H1 (cell line): ENCODE results near the gene NUDT9. TPM values are rescaled to one million over a fixed set of nuclear protein-coding genes. Genes with fewer than 3 reads are reported as not detected.

Experiments
- CTCF ChIA-PET: fragments of 300-600 bp; sonication (Branson Sonifier 250); formaldehyde crosslinking; loops from one replicate; lab custom pipeline; 2021; ENCODE audit not compliant: partially characterized antibody; lab: Charles Lee
- POLR2A ChIA-PET: fragments of 300-600 bp; sonication (Branson Sonifier 250); formaldehyde crosslinking; loops from one replicate; lab custom pipeline; 2021; ENCODE audit warnings: inconsistent platforms; ENCODE audit not compliant: partially characterized antibody; lab: Charles Lee
- DNase-seq, 2 experiments: peaks; one replicate each; pipeline versions ENCODE4 v3.0.0 to v3.0.0-alpha.2; 2010 to 2022; ENCODE audit warnings: low spot score in 2 of 2, low read depth in 1 of 2, mixed read lengths in 1 of 2
- FAIRE-seq: peaks from 2 replicates; lab custom pipeline; 2011; peaks lifted over from hg19 to GRCh38; lab: Jason Lieb, UNC
- H2AFZ ChIP-seq: 2 replicates; pipeline ENCODE4 v1.8.1; 2012; ENCODE audit warnings: low read length, inconsistent platforms
- H2AK5ac ChIP-seq: 2 replicates; pipeline ENCODE4 v1.6.1; 2013; ENCODE audit warnings: low read depth, low read length
- H2BK120ac ChIP-seq: replicated peaks from 2 replicates; pipeline ENCODE3; 2013; ENCODE audit warnings: low read depth, low read length, inconsistent platforms
- H2BK12ac ChIP-seq: 2 replicates; pipeline ENCODE4 v1.6.1; 2013; ENCODE audit warnings: low read depth, low read length
- H2BK15ac ChIP-seq: 2 replicates; pipeline ENCODE4 v1.6.1; 2013; ENCODE audit warnings: low read length
- H2BK20ac ChIP-seq: 2 replicates; pipeline ENCODE4 v1.6.1; 2013; ENCODE audit warnings: low read length
- H2BK5ac ChIP-seq: 2 replicates; pipeline ENCODE4 v1.6.1; 2013; ENCODE audit warnings: low read depth, low read length
- H3K14ac ChIP-seq: 2 replicates; pipeline ENCODE4 v1.6.1; 2013; ENCODE audit warnings: inconsistent platforms; ENCODE audit not compliant: insufficient read length
- H3K18ac ChIP-seq: 2 replicates; pipeline ENCODE4 v1.6.1; 2013; ENCODE audit warnings: low read length; ENCODE audit errors: extremely low read depth
- H3K23ac ChIP-seq: 2 replicates; pipeline ENCODE4 v1.6.1; 2013; ENCODE audit warnings: inconsistent platforms; ENCODE audit not compliant: insufficient read length
- H3K23me2 ChIP-seq: 2 replicates; pipeline ENCODE4 v1.6.1; 2013; ENCODE audit warnings: low read depth, low read length
- H3K27ac ChIP-seq: 2 replicates; pipeline ENCODE4 v1.6.1; 2011; ENCODE audit warnings: low read depth, low read length, inconsistent platforms
- H3K27me3 ChIP-seq, 4 experiments: replicated peaks in 1 of 4; 1 replicate in 1 of 4; 2 replicates in 3 of 4; pipeline versions ENCODE4 v1.6.1 to v1.8.1; 2011 to 2013; ENCODE audit warnings: low read length in 3 of 4, mild to moderate bottlenecking in 3 of 4, inconsistent platforms in 2 of 4, mixed read lengths in 2 of 4, moderate library complexity in 1 of 4; ENCODE audit not compliant: control insufficient read depth in 3 of 4, insufficient read depth in 3 of 4; ENCODE audit errors: extremely low read depth in 1 of 4
- H3K36me3 ChIP-seq, 4 experiments: 2 replicates each; pipeline versions ENCODE4 v1.6.1 to v1.8.1; 2011 to 2013; ENCODE audit warnings: mild to moderate bottlenecking in 4 of 4, low read length in 3 of 4, moderate library complexity in 2 of 4, control low read depth in 1 of 4, inconsistent platforms in 1 of 4; ENCODE audit not compliant: insufficient read depth in 4 of 4, control insufficient read depth in 2 of 4
- H3K4ac ChIP-seq: replicated peaks from 2 replicates; pipeline ENCODE3; 2013; ENCODE audit warnings: low read length, low read depth, mixed read lengths, inconsistent platforms; ENCODE audit not compliant: insufficient read length
- H3K4me1 ChIP-seq, 4 experiments: replicated peaks in 1 of 4; 1 replicate in 1 of 4; 2 replicates in 3 of 4; pipeline versions ENCODE4 v1.6.1 to v1.8.1; 2011 to 2013; ENCODE audit warnings: low read length in 3 of 4, inconsistent platforms in 2 of 4, mixed read lengths in 1 of 4; ENCODE audit not compliant: insufficient read depth in 4 of 4, control insufficient read depth in 3 of 4
- H3K4me2 ChIP-seq, 2 experiments: 2 replicates each; pipeline versions ENCODE4 v1.6.1 to v1.8.1; 2011 to 2013; ENCODE audit warnings: low read depth in 2 of 2, low read length in 2 of 2, control low read depth in 1 of 2, inconsistent platforms in 1 of 2, mild to moderate bottlenecking in 1 of 2; ENCODE audit not compliant: insufficient read depth in 1 of 2
- H3K4me3 ChIP-seq, 4 experiments: fragments of 200-600, 300-600 bp in 1 of 4; sonication (generic), shearing (Covaris generic), sonication (Bioruptor Twin) in 1 of 4; 2 replicates each; pipeline versions ENCODE4 v1.5.1 to v1.8.1; 2011 to 2016; ENCODE audit warnings: low read length in 4 of 4, low read depth in 3 of 4, control low read depth in 2 of 4, inconsistent platforms in 2 of 4, mild to moderate bottlenecking in 2 of 4, mixed read lengths in 1 of 4, moderate library complexity in 1 of 4; ENCODE audit not compliant: insufficient read depth in 2 of 4; ENCODE audit errors: extremely low read depth in 1 of 4
- H3K56ac ChIP-seq: replicated peaks from 2 replicates; pipeline ENCODE3; 2013; ENCODE audit warnings: low read depth, mild to moderate bottlenecking, mixed read lengths, low read length, inconsistent platforms; ENCODE audit not compliant: insufficient read length
- H3K79me1 ChIP-seq: 2 replicates; pipeline ENCODE4 v1.6.1; 2013; ENCODE audit warnings: low read depth, low read length, control low read depth
- H3K79me2 ChIP-seq, 2 experiments: 2 replicates each; pipeline versions ENCODE4 v1.6.1 to v1.8.1; 2012 to 2013; ENCODE audit warnings: low read length in 2 of 2, mild to moderate bottlenecking in 2 of 2, inconsistent platforms in 1 of 2; ENCODE audit not compliant: insufficient read depth in 2 of 2, control insufficient read depth in 1 of 2
- H3K9ac ChIP-seq, 4 experiments: replicated peaks in 1 of 4; 1 replicate in 1 of 4; 2 replicates in 3 of 4; pipeline versions ENCODE4 v1.6.1 to v1.8.1; 2011 to 2013; ENCODE audit warnings: low read depth in 3 of 4, low read length in 3 of 4, control low read depth in 2 of 4, mild to moderate bottlenecking in 2 of 4, moderate library complexity in 2 of 4, inconsistent platforms in 1 of 4; ENCODE audit errors: extremely low read depth in 1 of 4
- H3K9me3 ChIP-seq, 2 experiments: 2 replicates each; pipeline versions ENCODE4 v1.6.1 to v1.8.1; 2012 to 2013; ENCODE audit warnings: mild to moderate bottlenecking in 2 of 2, moderate library complexity in 2 of 2, control low read depth in 1 of 2, inconsistent platforms in 1 of 2, low read depth in 1 of 2, low read length in 1 of 2, mixed read lengths in 1 of 2; ENCODE audit not compliant: insufficient read depth in 2 of 2
- H4K20me1 ChIP-seq, 2 experiments: replicated peaks in 1 of 2; 2 replicates each; pipeline versions ENCODE3 to v1.8.1; 2011 to 2013; ENCODE audit warnings: inconsistent platforms in 2 of 2, low read length in 2 of 2, mild to moderate bottlenecking in 1 of 2; ENCODE audit not compliant: insufficient read depth in 2 of 2, control insufficient read depth in 1 of 2
- H4K5ac ChIP-seq: 2 replicates; pipeline ENCODE4 v1.6.1; 2013; ENCODE audit warnings: low read length, low read depth, mixed read lengths, inconsistent platforms; ENCODE audit not compliant: insufficient read length
- H4K8ac ChIP-seq: 2 replicates; pipeline ENCODE4 v1.8.0; 2013; ENCODE audit warnings: mild to moderate bottlenecking, moderate library complexity, low read length, inconsistent platforms; ENCODE audit not compliant: insufficient read depth; ENCODE audit errors: extremely low read depth
- H4K91ac ChIP-seq: replicated peaks from 2 replicates; pipeline ENCODE3; 2013; ENCODE audit warnings: low read length, mixed read lengths, inconsistent platforms; ENCODE audit not compliant: insufficient read length
- BCL11A ChIP-seq, 2 experiments: IDR thresholded peaks; one replicate each; pipeline ENCODE4 v1.6.1; 2011; ENCODE audit warnings: low read depth in 2 of 2, low read length in 2 of 2, mild to moderate bottlenecking in 2 of 2
- CHD1 ChIP-seq: IDR thresholded peaks from 2 replicates; pipeline ENCODE4 v1.6.1; 2012; ENCODE audit warnings: low read depth, low read length, improper control_type of control experiment
- CTCF ChIP-seq, 3 experiments: IDR thresholded peaks; 1 replicate in 2 of 3; 2 replicates in 1 of 3; pipeline versions ENCODE4 v1.5.1 to v1.6.1; 2011; ENCODE audit warnings: low read length in 3 of 3, mild to moderate bottlenecking in 3 of 3, inconsistent platforms in 2 of 3, low read depth in 1 of 3, moderate library complexity in 1 of 3; ENCODE audit not compliant: insufficient read depth in 1 of 3; ENCODE audit errors: control extremely low read depth in 1 of 3
- JUN ChIP-seq: IDR thresholded peaks from 2 replicates; pipeline ENCODE4 v1.6.1; 2011; ENCODE audit warnings: low read depth, mild to moderate bottlenecking, improper control_type of control experiment, low read length
- RAD21 ChIP-seq, 2 experiments: IDR thresholded peaks in 1 of 2; conservative IDR thresholded peaks in 1 of 2; 2 replicates each; pipeline ENCODE4 v1.6.1; 2011; ENCODE audit warnings: low read depth in 2 of 2, low read length in 2 of 2, improper control_type of control experiment in 1 of 2, inconsistent platforms in 1 of 2, mild to moderate bottlenecking in 1 of 2, moderate library complexity in 1 of 2
- WGBS, 2 experiments: shearing (Covaris generic) in 1 of 2; methylation state at CpG; one replicate each; pipeline versions ENCODE4 v1.1.6 to v1.1.7; 2013 to 2015; ENCODE audit warnings: low lambda C conversion rate in 2 of 2, mixed read lengths in 2 of 2, inconsistent platforms in 1 of 2, low coverage in 1 of 2, missing lambda C conversion rate in 1 of 2; ENCODE audit not compliant: insufficient replicate concordance in 2 of 2, insufficient coverage in 1 of 2, insufficient read length in 1 of 2; ENCODE audit errors: extremely low coverage in 1 of 2, missing lambda C conversion rate in 1 of 2; 5-methylcytosine and 5-hydroxymethylcytosine counted together
- polyA plus RNA-seq, 7 experiments: library from polyadenylated mRNA; depleted of rRNA in 3 of 7; stranded (reverse) in 5 of 7; unstranded in 2 of 7; fragments of >200 nt in 5 of 7; fragments of 200-250 nt in 2 of 7; gene quantifications; 1 replicate in 5 of 7; 2 replicates in 1 of 7; 4 replicates in 1 of 7; pipeline versions ENCODE4 v1.2.1 to v1.2.3, GENCODE V29; 2011 to 2013; ENCODE audit warnings: missing spikeins in 2 of 7, mixed read lengths in 2 of 7
- total RNA-seq: library from RNA; stranded (reverse); fragmentation: NEBNext Ultra II Directional; extraction: Animal tissue kit (Norgen Biotek cat#: 25700); gene quantifications from 2 replicates; pipeline ENCODE4 v1.2.1, GENCODE V29; 2021

Gene NUDT9
- total and polyA plus RNA-seq, 2 of the 8 experiments (the other 6 are each of a cell fraction or from before 2014, with no cell fraction given), result 13.2 to 27.6 TPM

- Histone ChIP-seq H3K23me2 (peaks cover 4% of the 10 kb centered on the region; the same call in 1 of the 2 replicates), H3K23ac (no peak overlapping the region), H3K27me3 (no peaks in the 10 kb centered on the region), H2BK20ac (no peak overlapping the region), H3K79me2 (peaks cover 3 to 87% of the 10 kb centered on the region in 2 experiments; a peak in 3 of 4 replicates), H3K14ac (no peak overlapping the region), H3K4me2 (no peak overlapping the region), H3K56ac (no peak overlapping the region), H3K4me3 (no peak overlapping the region), H4K20me1 (no peaks in the 10 kb centered on the region), H3K4me1 (peaks cover 0 to 2% (median 0%) of the 10 kb centered on the region in 4 experiments; a peak in 2 of 7 replicates), H2BK120ac (no peak overlapping the region), H2BK15ac (no peak overlapping the region), H3K9me3 (no peaks in the 10 kb centered on the region), H3K79me1 (peaks cover 4% of the 10 kb centered on the region), H3K9ac (no peak overlapping the region), H2BK5ac (no peak overlapping the region), H2AFZ (no peak overlapping the region), H3K36me3 (no peaks in the 10 kb centered on the region), H4K5ac (no peak overlapping the region), H3K27ac (no peak overlapping the region), H2AK5ac (no peak overlapping the region), H3K18ac (no peak overlapping the region), H4K91ac (no peak overlapping the region), H2BK12ac (no peak overlapping the region), H3K4ac (no peak overlapping the region), H4K8ac (no peak overlapping the region)
- 89% methylated on average over 1 of the region's 1 CpG; no CpG with 5 or more reads in 1 of the 2 experiments for WGBS, 2 experiments
- DNase-seq (no peak), FAIRE-seq (no peak)
- ChIA-PET POLR2A (no interaction called here), CTCF (no interaction called here)
- TF ChIP-seq RAD21 (IDR thresholded peaks at IDR 0.05 in 1 of 2, conservative IDR thresholded peaks at IDR 0.05 in 1 of 2; ENCODE audit: low read depth in 2 of 2, low read length in 2 of 2) (no peak), JUN (no peak), CHD1 (no peak), BCL11A (IDR thresholded peaks at IDR 0.05; ENCODE audit: low read depth in 2 of 2, low read length in 2 of 2) (no peak), CTCF (IDR thresholded peaks at IDR 0.05; ENCODE audit: control extremely low read depth in 1 of 3, insufficient read depth in 1 of 3, low read depth in 1 of 3, low read length in 3 of 3) (no peak)
Measured at GRCh38 chr4:87427518-87427868, 5.1 kb downstream of the NUDT9 start.
